Peyer's patch (tissue), 4 donors: ENCODE data around the gene RFTN1. TPM values are rescaled to one million over a fixed set of nuclear protein-coding genes. Genes with fewer than 3 reads are reported as not detected.

ENCODE experiments used
- DNase-seq, 3 donors: peaks; one replicate each; pipeline ENCODE4 v3.0.0-alpha.2; 2017 to 2019
- H3K27ac ChIP-seq, 4 donors: fragments of 200-600 bp; sonication (generic); one replicate each; pipeline ENCODE4 v1.5.1; 2016 to 2019
- H3K27me3 ChIP-seq, 2 donors: fragments of 200-600 bp; sonication (generic); one replicate each; pipeline ENCODE4 v1.5.1; 2019
- H3K36me3 ChIP-seq, 3 donors: fragments of 200-600 bp; sonication (generic); one replicate each; pipeline ENCODE4 v1.5.1; 2016 to 2019
- H3K4me1 ChIP-seq, 4 donors: fragments of 200-600 bp; sonication (generic); one replicate each; pipeline ENCODE4 v1.5.1; 2016 to 2019
- H3K4me3 ChIP-seq, 4 donors: fragments of 200-600 bp; sonication (generic); 1 replicate in 3 of 4; 2 replicates in 1 of 4; pipeline ENCODE4 v1.5.1; 2016 to 2019; ENCODE audit warnings: mild to moderate bottlenecking in 1 of 4
- H3K9me3 ChIP-seq, 4 donors: fragments of 200-600 bp; sonication (generic); one replicate each; pipeline ENCODE4 v1.5.1; 2016 to 2019; ENCODE audit warnings: mild to moderate bottlenecking in 1 of 4
- POLR2A ChIP-seq, 2 donors: fragments of 450-650 bp; IDR thresholded peaks; one replicate each; pipeline ENCODE4 v1.5.1; 2017; ENCODE audit warnings: antibody characterized with exemption in 2 of 2, mild to moderate bottlenecking in 2 of 2, moderate library complexity in 2 of 2
- total RNA-seq, 4 donors: library from RNA; depleted of rRNA; stranded (reverse); fragments of >200 nt; gene quantifications; one replicate each; pipeline ENCODE4 v1.1.0, GENCODE V29; 2016
- TF ChIP-seq, protein P1 (sequence below), 6 experiments: fragments of 450-650 bp in 4 of 6; fragments of 200-600 bp in 2 of 6; sonication (generic) in 1 of 6; IDR thresholded peaks; one replicate each; pipeline ENCODE4 v1.5.1; 2017 to 2019; ENCODE audit warnings: antibody characterized with exemption in 6 of 6, mild to moderate bottlenecking in 3 of 6, moderate library complexity in 1 of 6

RFTN1 gene
- total RNA-seq, 4 donors from 2014 or later: 6.1 to 135 (median 32.0) TPM

DNA sequence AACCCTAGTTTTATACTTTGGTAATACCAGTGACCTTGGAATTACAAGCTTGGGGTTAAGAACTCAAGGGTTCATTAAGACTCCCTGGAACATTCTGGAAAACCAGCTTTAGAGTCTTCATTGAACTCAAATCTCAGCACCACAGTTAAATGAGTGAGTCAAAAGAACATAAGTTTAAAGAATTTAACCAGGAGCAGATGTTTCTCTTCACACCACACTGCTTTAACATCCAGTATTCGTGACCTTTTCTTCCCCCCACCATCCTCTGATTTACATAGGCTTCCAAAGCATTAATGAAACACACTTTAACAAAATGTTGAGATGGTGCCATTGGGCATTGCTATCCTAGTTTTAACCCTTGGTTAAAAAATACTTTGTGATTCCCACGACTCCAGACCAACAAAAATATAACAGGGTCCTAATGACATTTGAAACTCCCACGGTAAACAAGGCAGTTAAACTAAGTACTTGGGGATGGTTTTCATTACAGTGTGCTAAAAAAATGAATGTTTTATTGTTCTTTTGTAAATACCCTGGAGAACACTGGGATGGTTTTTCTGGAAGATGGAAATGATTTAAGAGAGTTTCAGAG lies 124.6 kb downstream of the RFTN1 start:
- no peaks in the 10 kb centered on the region for H3K36me3 ChIP-seq
- no peak overlapping the region for H3K27ac ChIP-seq
- DNase-seq: no peak
- no peaks in the 10 kb centered on the region for H3K27me3 ChIP-seq
- H3K4me3 ChIP-seq: no peak overlapping the region
- TF ChIP-seq, protein P1, sequence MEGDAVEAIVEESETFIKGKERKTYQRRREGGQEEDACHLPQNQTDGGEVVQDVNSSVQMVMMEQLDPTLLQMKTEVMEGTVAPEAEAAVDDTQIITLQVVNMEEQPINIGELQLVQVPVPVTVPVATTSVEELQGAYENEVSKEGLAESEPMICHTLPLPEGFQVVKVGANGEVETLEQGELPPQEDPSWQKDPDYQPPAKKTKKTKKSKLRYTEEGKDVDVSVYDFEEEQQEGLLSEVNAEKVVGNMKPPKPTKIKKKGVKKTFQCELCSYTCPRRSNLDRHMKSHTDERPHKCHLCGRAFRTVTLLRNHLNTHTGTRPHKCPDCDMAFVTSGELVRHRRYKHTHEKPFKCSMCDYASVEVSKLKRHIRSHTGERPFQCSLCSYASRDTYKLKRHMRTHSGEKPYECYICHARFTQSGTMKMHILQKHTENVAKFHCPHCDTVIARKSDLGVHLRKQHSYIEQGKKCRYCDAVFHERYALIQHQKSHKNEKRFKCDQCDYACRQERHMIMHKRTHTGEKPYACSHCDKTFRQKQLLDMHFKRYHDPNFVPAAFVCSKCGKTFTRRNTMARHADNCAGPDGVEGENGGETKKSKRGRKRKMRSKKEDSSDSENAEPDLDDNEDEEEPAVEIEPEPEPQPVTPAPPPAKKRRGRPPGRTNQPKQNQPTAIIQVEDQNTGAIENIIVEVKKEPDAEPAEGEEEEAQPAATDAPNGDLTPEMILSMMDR (IDR thresholded peaks at IDR 0.05): no peak
- no peak for TF ChIP-seq POLR2A (IDR thresholded peaks at IDR 0.05)
- H3K9me3 ChIP-seq: no peaks in the 10 kb centered on the region
- H3K4me1 ChIP-seq: peaks cover 0 to 8% (median 0%) of the 10 kb centered on the region in 4 donors

DNA sequence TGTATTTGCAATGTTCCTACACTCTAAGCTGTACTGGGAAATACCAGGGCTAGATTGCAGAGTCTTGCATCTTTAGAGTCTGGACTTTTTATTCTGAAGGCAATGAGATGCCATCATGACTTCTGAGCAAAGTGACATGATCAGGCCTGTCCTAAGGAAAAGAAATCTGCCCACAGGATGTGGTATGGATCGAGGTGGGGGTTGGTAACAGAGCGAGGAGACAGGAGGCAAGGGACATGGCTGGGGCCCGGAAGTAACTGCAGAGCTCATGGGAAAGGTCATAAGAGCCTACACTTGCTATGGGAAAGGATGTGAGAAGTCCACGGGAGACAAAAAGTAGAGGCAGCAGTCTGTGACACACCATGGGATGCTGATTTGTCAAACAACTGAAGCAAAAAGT lies 126.9 kb downstream of the RFTN1 start:
- H3K4me1 ChIP-seq: peaks cover 0 to 8% (median 0%) of the 10 kb centered on the region in 4 donors
- H3K27ac ChIP-seq: no peak overlapping the region
- H3K27me3 ChIP-seq: no peaks in the 10 kb centered on the region
- no peak for TF ChIP-seq POLR2A (IDR thresholded peaks at IDR 0.05)
- TF ChIP-seq, protein P1 (IDR thresholded peaks at IDR 0.05): no peak
- DNase-seq: no peak
- no peaks in the 10 kb centered on the region for H3K36me3 ChIP-seq
- no peaks in the 10 kb centered on the region for H3K9me3 ChIP-seq
- H3K4me3 ChIP-seq: no peak overlapping the region

DNA sequence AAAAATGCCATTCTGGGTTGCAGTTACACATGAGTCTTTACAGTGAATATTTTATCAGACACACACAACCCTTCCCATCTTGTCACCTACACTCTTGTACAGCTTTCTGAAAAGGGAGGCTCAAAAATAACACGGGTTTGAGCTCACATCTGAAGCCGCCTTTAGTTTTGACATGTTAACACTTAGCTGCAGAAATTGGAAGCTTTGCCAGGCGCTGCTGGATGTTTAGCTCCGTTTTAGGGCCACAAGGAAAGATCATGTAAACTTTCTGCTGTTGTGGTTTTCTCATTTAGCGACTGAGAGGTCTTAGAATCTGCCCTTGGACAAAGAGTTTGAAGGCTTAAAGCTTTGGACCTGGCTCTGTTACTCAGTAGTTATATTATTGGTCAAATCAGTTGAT lies 128.3 kb downstream of the RFTN1 start:
- DNase-seq: no peak
- Histone ChIP-seq H3K9me3 (no peaks in the 10 kb centered on the region), H3K27ac (no peak overlapping the region)

DNA sequence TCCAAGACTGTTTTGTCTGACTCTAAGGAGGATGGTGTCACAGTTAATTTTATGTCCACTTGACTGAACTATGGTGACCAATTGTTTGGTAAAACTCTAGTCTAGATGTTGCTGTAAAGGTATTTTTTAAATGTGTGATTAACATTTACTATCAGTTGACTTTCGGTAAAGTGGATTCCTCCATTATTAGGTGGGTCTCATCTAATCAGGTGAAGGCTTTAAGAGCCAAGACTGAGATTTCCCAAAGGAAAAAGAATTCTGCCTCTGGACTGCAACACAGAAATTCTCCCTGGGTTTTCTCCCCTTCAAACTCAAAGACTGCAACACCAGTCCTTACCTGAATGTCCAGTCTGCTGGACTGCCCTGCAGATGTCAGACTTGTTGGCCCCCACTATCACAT lies 129.6 kb downstream of the RFTN1 start:
- H3K27me3 ChIP-seq: no peaks in the 10 kb centered on the region
- H3K36me3 ChIP-seq: no peaks in the 10 kb centered on the region
- H3K4me3 ChIP-seq: no peak overlapping the region
- no peak overlapping the region for H3K27ac ChIP-seq
- TF ChIP-seq, protein P1 (IDR thresholded peaks at IDR 0.05): no peak
- TF ChIP-seq POLR2A (IDR thresholded peaks at IDR 0.05): no peak
- H3K4me1 ChIP-seq: peaks cover 0 to 8% (median 0%) of the 10 kb centered on the region in 4 donors
- DNase-seq: no peak
- no peaks in the 10 kb centered on the region for H3K9me3 ChIP-seq

More for the DNA sequence above, 128.3 kb downstream of the RFTN1 start:
- no peak overlapping the region for H3K4me3 ChIP-seq
- H3K36me3 ChIP-seq: no peaks in the 10 kb centered on the region
- H3K27me3 ChIP-seq: no peaks in the 10 kb centered on the region
- TF ChIP-seq, protein P1 (IDR thresholded peaks at IDR 0.05): no peak
- TF ChIP-seq POLR2A (IDR thresholded peaks at IDR 0.05): no peak
- peaks cover 0 to 8% (median 0%) of the 10 kb centered on the region in 4 donors for H3K4me1 ChIP-seq

DNA sequence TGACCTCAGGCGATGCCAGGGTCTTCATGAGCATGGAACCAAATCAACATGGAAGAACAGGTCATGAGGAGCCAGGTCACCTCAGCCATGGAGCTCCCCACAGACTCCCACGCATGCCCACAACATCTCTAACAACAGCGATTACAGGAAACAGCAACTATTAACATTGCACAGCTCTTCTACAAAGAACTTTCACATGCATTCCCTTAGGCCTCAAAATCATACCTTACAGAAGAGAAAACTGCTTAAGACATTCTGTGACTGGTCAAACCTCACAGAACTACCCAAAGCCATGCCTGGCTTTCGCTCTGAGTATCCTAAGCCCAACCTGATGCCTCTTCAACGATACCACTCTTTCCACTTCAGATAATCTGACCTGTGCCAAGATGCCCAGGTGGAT lies 130.7 kb downstream of the RFTN1 start:
- no peak overlapping the region for H3K4me3 ChIP-seq
- no peaks in the 10 kb centered on the region for H3K36me3 ChIP-seq
- no peak overlapping the region for H3K27ac ChIP-seq
- no peak for TF ChIP-seq POLR2A (IDR thresholded peaks at IDR 0.05)
- TF ChIP-seq, protein P1 (IDR thresholded peaks at IDR 0.05): no peak
- H3K27me3 ChIP-seq: no peaks in the 10 kb centered on the region
- DNase-seq: no peak
- H3K9me3 ChIP-seq: no peaks in the 10 kb centered on the region
- peaks cover 0 to 8% (median 3%) of the 10 kb centered on the region in 4 donors for H3K4me1 ChIP-seq
